ENCODE data around the gene CACNB2. TPM values are rescaled to one million over a fixed set of nuclear protein-coding genes. Genes with fewer than 3 reads are reported as not detected.

The CACNB2 gene
- total and polyA plus RNA-seq, 2 donors, result 0.85 to 3.9 TPM

- H3K4me1 ChIP-seq (ENCODE audit: control insufficient read depth in 2 of 2, insufficient read depth in 2 of 2, low read length in 2 of 2), result no peaks in the 10 kb centered on the region
- H3K27ac ChIP-seq (ENCODE audit: low read depth in 1 of 2, low read length in 1 of 2), result no peak overlapping the region
- no peak for DNase-seq (ENCODE audit: low read depth in 6 of 9, low spot score in 9 of 9)
- H3K27me3 ChIP-seq (ENCODE audit: control insufficient read depth in 2 of 2, insufficient read depth in 1 of 2, low read length in 1 of 2), result peaks cover 0 to 3% of the 10 kb centered on the region in 2 donors
- H3K36me3 ChIP-seq (ENCODE audit: control insufficient read depth in 2 of 2, insufficient read depth in 2 of 2, low read length in 1 of 2), result no peaks in the 10 kb centered on the region
- no peak overlapping the region for H3K4me3 ChIP-seq (ENCODE audit: low read length in 2 of 2)
- 95% methylated on average over 5 of the region's 5 CpGs for WGBS
- H3K9me3 ChIP-seq (ENCODE audit: control insufficient read depth in 2 of 2, insufficient read depth in 1 of 2, low read length in 1 of 2), result no peaks in the 10 kb centered on the region
Observed at GRCh38 chr10:18397906-18398305, 257.7 kb downstream of the CACNB2 start.

- Histone ChIP-seq H3K36me3 (ENCODE audit: control insufficient read depth in 2 of 2, insufficient read depth in 2 of 2, low read length in 1 of 2) (no peaks in the 10 kb centered on the region), H3K27me3 (ENCODE audit: control insufficient read depth in 2 of 2, insufficient read depth in 1 of 2, low read length in 1 of 2) (peaks cover 0 to 3% of the 10 kb centered on the region in 2 donors), H3K9me3 (ENCODE audit: control insufficient read depth in 2 of 2, insufficient read depth in 1 of 2, low read length in 1 of 2) (no peaks in the 10 kb centered on the region), H3K4me3 (ENCODE audit: low read length in 2 of 2) (no peak overlapping the region), H3K27ac (ENCODE audit: low read depth in 1 of 2, low read length in 1 of 2) (no peak overlapping the region), H3K4me1 (ENCODE audit: control insufficient read depth in 2 of 2, insufficient read depth in 2 of 2, low read length in 2 of 2) (no peaks in the 10 kb centered on the region)
- 91% methylated on average over 3 of the region's 3 CpGs for WGBS
- DNase-seq (ENCODE audit: low read depth in 6 of 9, low spot score in 9 of 9), result no peak
Observed at GRCh38 chr10:18399158-18399557, 258.9 kb downstream of the CACNB2 start.

GRCh38 chr10:18400201-18400905 is 260.1 kb downstream of the CACNB2 start:
- H3K9me3 ChIP-seq (ENCODE audit: control insufficient read depth in 2 of 2, insufficient read depth in 1 of 2, low read length in 1 of 2), result no peaks in the 10 kb centered on the region
- no peaks in the 10 kb centered on the region for H3K4me1 ChIP-seq (ENCODE audit: control insufficient read depth in 2 of 2, insufficient read depth in 2 of 2, low read length in 2 of 2)
- H3K36me3 ChIP-seq (ENCODE audit: control insufficient read depth in 2 of 2, insufficient read depth in 2 of 2, low read length in 1 of 2), result no peaks in the 10 kb centered on the region
- H3K27ac ChIP-seq (ENCODE audit: low read depth in 1 of 2, low read length in 1 of 2), result peak overlapping the region in 1 of 2 donors; percentile 31
- H3K4me3 ChIP-seq (ENCODE audit: low read length in 2 of 2), result peak overlapping the region; percentile 29 to 52
- DNase-seq (ENCODE audit: low read depth in 6 of 9, low spot score in 9 of 9), result peak in 8 of 9 donors; percentile 21 to 65 (median 37)
- WGBS, result 29% methylated on average over 17 of the region's 17 CpGs
- H3K27me3 ChIP-seq (ENCODE audit: control insufficient read depth in 2 of 2, insufficient read depth in 1 of 2, low read length in 1 of 2), result peaks cover 0 to 3% of the 10 kb centered on the region in 2 donors

GRCh38 chr10:18400906-18401245 is 260.7 kb downstream of the CACNB2 start:
- H3K9me3 ChIP-seq (ENCODE audit: control insufficient read depth in 2 of 2, insufficient read depth in 1 of 2, low read length in 1 of 2), result no peaks in the 10 kb centered on the region
- WGBS, result 30% methylated on average over 11 of the region's 11 CpGs
- H3K36me3 ChIP-seq (ENCODE audit: control insufficient read depth in 2 of 2, insufficient read depth in 2 of 2, low read length in 1 of 2), result no peaks in the 10 kb centered on the region
- peak overlapping the region in 1 of 2 donors; percentile 31 for H3K27ac ChIP-seq (ENCODE audit: low read depth in 1 of 2, low read length in 1 of 2)
- peak in 3 of 9 donors; percentile 5 to 20 (median 6) for DNase-seq (ENCODE audit: low read depth in 6 of 9, low spot score in 9 of 9)
- H3K4me3 ChIP-seq (ENCODE audit: low read length in 2 of 2), result peak overlapping the region; percentile 29 to 52
- no peaks in the 10 kb centered on the region for H3K4me1 ChIP-seq (ENCODE audit: control insufficient read depth in 2 of 2, insufficient read depth in 2 of 2, low read length in 2 of 2)
- peaks cover 0 to 3% of the 10 kb centered on the region in 2 donors for H3K27me3 ChIP-seq (ENCODE audit: control insufficient read depth in 2 of 2, insufficient read depth in 1 of 2, low read length in 1 of 2)

- WGBS, result 95% methylated on average over 12 of the region's 12 CpGs
- no peaks in the 10 kb centered on the region for H3K4me1 ChIP-seq (ENCODE audit: control insufficient read depth in 2 of 2, insufficient read depth in 2 of 2, low read length in 2 of 2)
- H3K4me3 ChIP-seq (ENCODE audit: low read length in 2 of 2), result no peak overlapping the region
- peaks cover 0 to 3% of the 10 kb centered on the region in 2 donors for H3K27me3 ChIP-seq (ENCODE audit: control insufficient read depth in 2 of 2, insufficient read depth in 1 of 2, low read length in 1 of 2)
- no peak for DNase-seq (ENCODE audit: low read depth in 6 of 9, low spot score in 9 of 9)
- no peak overlapping the region for H3K27ac ChIP-seq (ENCODE audit: low read depth in 1 of 2, low read length in 1 of 2)
- no peaks in the 10 kb centered on the region for H3K36me3 ChIP-seq (ENCODE audit: control insufficient read depth in 2 of 2, insufficient read depth in 2 of 2, low read length in 1 of 2)
- no peaks in the 10 kb centered on the region for H3K9me3 ChIP-seq (ENCODE audit: control insufficient read depth in 2 of 2, insufficient read depth in 1 of 2, low read length in 1 of 2)
Observed at GRCh38 chr10:18401416-18402195, 261.4 kb downstream of the CACNB2 start.

GRCh38 chr10:18402853-18403252 is 262.6 kb downstream of the CACNB2 start:
- no peak overlapping the region for H3K27ac ChIP-seq (ENCODE audit: low read depth in 1 of 2, low read length in 1 of 2)
- no peak overlapping the region for H3K4me3 ChIP-seq (ENCODE audit: low read length in 2 of 2)
- H3K27me3 ChIP-seq (ENCODE audit: control insufficient read depth in 2 of 2, insufficient read depth in 1 of 2, low read length in 1 of 2), result peaks cover 0 to 3% of the 10 kb centered on the region in 2 donors
- WGBS, result 91% methylated on average over 3 of the region's 3 CpGs
- H3K36me3 ChIP-seq (ENCODE audit: control insufficient read depth in 2 of 2, insufficient read depth in 2 of 2, low read length in 1 of 2), result no peaks in the 10 kb centered on the region
- no peak for DNase-seq (ENCODE audit: low read depth in 6 of 9, low spot score in 9 of 9)
- H3K9me3 ChIP-seq (ENCODE audit: control insufficient read depth in 2 of 2, insufficient read depth in 1 of 2, low read length in 1 of 2), result no peaks in the 10 kb centered on the region
- no peaks in the 10 kb centered on the region for H3K4me1 ChIP-seq (ENCODE audit: control insufficient read depth in 2 of 2, insufficient read depth in 2 of 2, low read length in 2 of 2)

GRCh38 chr10:18404530-18404929 is 264.3 kb downstream of the CACNB2 start:
- 96% methylated on average over 5 of the region's 5 CpGs for WGBS

GRCh38 chr10:18406136-18406535 is 265.9 kb downstream of the CACNB2 start:
- Histone ChIP-seq H3K27me3 (ENCODE audit: control insufficient read depth in 2 of 2, insufficient read depth in 1 of 2, low read length in 1 of 2) (no peaks in the 10 kb centered on the region), H3K4me3 (ENCODE audit: low read length in 2 of 2) (no peak overlapping the region), H3K27ac (ENCODE audit: low read depth in 1 of 2, low read length in 1 of 2) (no peak overlapping the region), H3K9me3 (ENCODE audit: control insufficient read depth in 2 of 2, insufficient read depth in 1 of 2, low read length in 1 of 2) (no peaks in the 10 kb centered on the region), H3K36me3 (ENCODE audit: control insufficient read depth in 2 of 2, insufficient read depth in 2 of 2, low read length in 1 of 2) (no peaks in the 10 kb centered on the region), H3K4me1 (ENCODE audit: control insufficient read depth in 2 of 2, insufficient read depth in 2 of 2, low read length in 2 of 2) (no peaks in the 10 kb centered on the region)
- WGBS, result 96% methylated on average over 4 of the region's 4 CpGs
- no peak for DNase-seq (ENCODE audit: low read depth in 6 of 9, low spot score in 9 of 9)

More at GRCh38 chr10:18404530-18404929, 264.3 kb downstream of the CACNB2 start:
- H3K4me1 ChIP-seq (ENCODE audit: control insufficient read depth in 2 of 2, insufficient read depth in 2 of 2, low read length in 2 of 2), result no peaks in the 10 kb centered on the region
- no peak overlapping the region for H3K27ac ChIP-seq (ENCODE audit: low read depth in 1 of 2, low read length in 1 of 2)
- H3K27me3 ChIP-seq (ENCODE audit: control insufficient read depth in 2 of 2, insufficient read depth in 1 of 2, low read length in 1 of 2), result peaks cover 0 to 3% of the 10 kb centered on the region in 2 donors
- no peak for DNase-seq (ENCODE audit: low read depth in 6 of 9, low spot score in 9 of 9)
- no peaks in the 10 kb centered on the region for H3K9me3 ChIP-seq (ENCODE audit: control insufficient read depth in 2 of 2, insufficient read depth in 1 of 2, low read length in 1 of 2)
- no peaks in the 10 kb centered on the region for H3K36me3 ChIP-seq (ENCODE audit: control insufficient read depth in 2 of 2, insufficient read depth in 2 of 2, low read length in 1 of 2)
- no peak overlapping the region for H3K4me3 ChIP-seq (ENCODE audit: low read length in 2 of 2)

Measured in thymus (tissue), 11 donors.